Measurements from ENCODE around the gene OSMR.

OSMR gene

GRCh38 chr5:38874948-38875456, 29.2 kb downstream of the OSMR start:
- Histone ChIP-seq H4K20me1 (ENCODE audit: insufficient read depth) (no peaks in the 10 kb centered on the region), H3K4me3 (IDR thresholded peaks at IDR 0.05; ENCODE audit: insufficient read depth, low read depth, low read length) (no peak overlapping the region), H3K27ac (no peak overlapping the region), H3K9ac (no peak overlapping the region), H2AFZ (ENCODE audit: low read depth) (no peak overlapping the region), H3K4me2 (no peak overlapping the region), H3K4me1 (ENCODE audit: low read depth, poor library complexity, severe bottlenecking) (no peaks in the 10 kb centered on the region), H3K27me3 (ENCODE audit: insufficient read depth, low read depth) (no peaks in the 10 kb centered on the region), H3K79me2 (ENCODE audit: insufficient read depth, low read depth) (no peaks in the 10 kb centered on the region), H3K36me3 (ENCODE audit: insufficient read depth) (no peaks in the 10 kb centered on the region)
- no peak for TF ChIP-seq CTCF (conservative IDR thresholded peaks at IDR 0.05; ENCODE audit: low read depth, low read length)

GRCh38 chr5:38878391-38879077, 32.7 kb downstream of the OSMR start:
- H3K79me2 ChIP-seq (ENCODE audit: insufficient read depth, low read depth) = no peaks in the 10 kb centered on the region
- no peak overlapping the region for H3K9ac ChIP-seq
- no peak overlapping the region for H3K4me3 ChIP-seq (IDR thresholded peaks at IDR 0.05; ENCODE audit: insufficient read depth, low read depth, low read length)
- no peak overlapping the region for H3K4me2 ChIP-seq
- H4K20me1 ChIP-seq (ENCODE audit: insufficient read depth) = no peaks in the 10 kb centered on the region
- H3K4me1 ChIP-seq (ENCODE audit: low read depth, poor library complexity, severe bottlenecking) = no peaks in the 10 kb centered on the region
- no peak overlapping the region for H3K27ac ChIP-seq
- H3K36me3 ChIP-seq (ENCODE audit: insufficient read depth) = no peaks in the 10 kb centered on the region
- H2AFZ ChIP-seq (ENCODE audit: low read depth) = no peak overlapping the region
- no peaks in the 10 kb centered on the region for H3K27me3 ChIP-seq (ENCODE audit: insufficient read depth, low read depth)
- TF ChIP-seq CTCF (conservative IDR thresholded peaks at IDR 0.05; ENCODE audit: low read depth, low read length) = no peak

GRCh38 chr5:38879078-38879460, 33.3 kb downstream of the OSMR start:
- Histone ChIP-seq H3K27ac (no peak overlapping the region), H3K27me3 (ENCODE audit: insufficient read depth, low read depth) (no peaks in the 10 kb centered on the region), H3K79me2 (ENCODE audit: insufficient read depth, low read depth) (no peaks in the 10 kb centered on the region), H3K4me1 (ENCODE audit: low read depth, poor library complexity, severe bottlenecking) (no peaks in the 10 kb centered on the region), H3K36me3 (ENCODE audit: insufficient read depth) (no peaks in the 10 kb centered on the region), H3K9ac (no peak overlapping the region), H2AFZ (ENCODE audit: low read depth) (no peak overlapping the region), H3K4me2 (no peak overlapping the region), H3K4me3 (IDR thresholded peaks at IDR 0.05; ENCODE audit: insufficient read depth, low read depth, low read length) (no peak overlapping the region), H4K20me1 (ENCODE audit: insufficient read depth) (no peaks in the 10 kb centered on the region)
- TF ChIP-seq CTCF (conservative IDR thresholded peaks at IDR 0.05; ENCODE audit: low read depth, low read length) = no peak

GRCh38 chr5:38883842-38884241, 38.0 kb downstream of the OSMR start:
- no peak overlapping the region for H3K27ac ChIP-seq
- no peaks in the 10 kb centered on the region for H3K79me2 ChIP-seq (ENCODE audit: insufficient read depth, low read depth)
- no peak overlapping the region for H2AFZ ChIP-seq (ENCODE audit: low read depth)
- H3K4me3 ChIP-seq (IDR thresholded peaks at IDR 0.05; ENCODE audit: insufficient read depth, low read depth, low read length) = no peak overlapping the region
- H4K20me1 ChIP-seq (ENCODE audit: insufficient read depth) = no peaks in the 10 kb centered on the region
- no peaks in the 10 kb centered on the region for H3K27me3 ChIP-seq (ENCODE audit: insufficient read depth, low read depth)
- no peak for TF ChIP-seq CTCF (conservative IDR thresholded peaks at IDR 0.05; ENCODE audit: low read depth, low read length)
- no peaks in the 10 kb centered on the region for H3K4me1 ChIP-seq (ENCODE audit: low read depth, poor library complexity, severe bottlenecking)
- H3K4me2 ChIP-seq = no peak overlapping the region
- H3K36me3 ChIP-seq (ENCODE audit: insufficient read depth) = no peaks in the 10 kb centered on the region
- H3K9ac ChIP-seq = no peak overlapping the region
